Upper lobe of left lung (tissue), 6 donors: Measurements from ENCODE around the gene LYPD5. TPM values are rescaled to one million over a fixed set of nuclear protein-coding genes. Genes with fewer than 3 reads are reported as not detected.

Source experiments
- ATAC-seq, 2 donors: fragments of 200-7000 bp; cut with Tn5 transposase; one replicate each; pipeline ENCODE4 v1.9.1; 2022; ENCODE audit warnings: mild to moderate bottlenecking in 2 of 2, moderate library complexity in 2 of 2; ENCODE audit not compliant: low FRiP score in 2 of 2
- DNase-seq, 2 donors: peaks; one replicate each; pipeline ENCODE4 v3.0.0-alpha.2; 2019 to 2020
- H3K27ac ChIP-seq, 4 donors: fragments of 200-600 bp; sonication (generic); one replicate each; pipeline ENCODE4 v1.5.1; 2016 to 2019
- H3K27me3 ChIP-seq, 4 donors: fragments of 200-600 bp; sonication (generic); one replicate each; pipeline ENCODE4 v1.5.1; 2017 to 2019
- H3K36me3 ChIP-seq, 4 donors: fragments of 200-600 bp; sonication (generic); one replicate each; pipeline ENCODE4 v1.5.1; 2016 to 2019
- H3K4me1 ChIP-seq, 4 donors: fragments of 200-600 bp; sonication (generic); one replicate each; pipeline ENCODE4 v1.5.1; 2018 to 2019
- H3K4me3 ChIP-seq, 4 donors: fragments of 200-600 bp; sonication (generic); one replicate each; pipeline ENCODE4 v1.5.1; 2017 to 2019; ENCODE audit warnings: mild to moderate bottlenecking in 2 of 4, moderate library complexity in 1 of 4
- H3K9me3 ChIP-seq, 4 donors: fragments of 200-600 bp; sonication (generic); one replicate each; pipeline ENCODE4 v1.5.1; 2018 to 2019
- EP300 ChIP-seq, 4 donors: sonication (generic); formaldehyde crosslinking; IDR thresholded peaks; one replicate each; pipeline ENCODE4 v1.5.1; 2017; ENCODE audit warnings: antibody characterized with exemption in 4 of 4, control low read depth in 2 of 4
- POLR2A ChIP-seq, 4 donors: fragments of 450-650 bp; IDR thresholded peaks; one replicate each; pipeline ENCODE4 v1.5.1; 2016 to 2017; ENCODE audit warnings: antibody characterized with exemption in 4 of 4, mild to moderate bottlenecking in 2 of 4
- POLR2AphosphoS5 ChIP-seq, 2 donors: sonication (generic); formaldehyde crosslinking; IDR thresholded peaks; one replicate each; pipeline ENCODE4 v1.5.1; 2017; ENCODE audit warnings: antibody characterized with exemption in 2 of 2
- WGBS, 2 donors: methylation state at CpG; one replicate each; pipeline ENCODE4 v1.1.5; 2017 to 2018; 5-methylcytosine and 5-hydroxymethylcytosine counted together
- total RNA-seq, 6 donors: library from RNA; depleted of rRNA in 4 of 6; stranded (reverse); fragments of >200 nt in 4 of 6; gene quantifications; one replicate each; pipeline versions ENCODE4 v1.1.0 to v1.2.1, GENCODE V29; 2016 to 2021
- TF ChIP-seq, protein P1 (sequence below), 6 experiments: fragments of 450-650 bp in 4 of 6; fragments of 200-600 bp in 2 of 6; sonication (generic) in 2 of 6; IDR thresholded peaks; one replicate each; pipeline ENCODE4 v1.5.1; 2016 to 2019; ENCODE audit warnings: antibody characterized with exemption in 6 of 6
- donor health status: DM: no; HTN: no; CAD: no; lungs with moderate emphysema.
- donor health status: DM: no; HTN: yes; CAD: no; lungs with severe emphysema.

Gene LYPD5
- total RNA-seq, 6 donors from 2014 or later = 2.7 to 9.9 (median 6.0) TPM

DNA sequence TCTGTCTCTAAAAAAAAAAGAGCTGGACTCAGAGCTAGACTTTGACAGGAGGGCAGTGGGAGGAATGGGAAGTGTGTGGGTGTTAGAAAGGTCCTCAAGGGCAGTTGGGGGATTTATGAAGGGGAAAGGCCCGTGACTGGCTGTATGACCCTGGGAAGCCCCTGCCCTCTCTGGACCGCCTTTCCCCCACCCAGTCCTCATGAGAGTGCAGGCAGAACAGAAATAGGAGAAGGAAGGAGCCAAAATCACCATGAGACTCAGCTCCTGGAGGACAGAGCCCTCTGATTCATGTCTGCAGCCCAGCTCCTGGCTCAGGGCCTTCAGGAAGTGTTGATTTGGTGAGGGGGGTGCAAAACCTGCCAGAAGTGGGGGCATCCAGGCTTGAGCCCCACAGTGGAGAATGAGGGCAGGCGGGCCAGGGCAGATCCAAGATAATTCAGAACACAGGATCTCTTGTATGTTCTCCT, 38.7 kb downstream of the LYPD5 start:
- WGBS, 2 donors = 44 to 53% methylated on average over 2 to 3 of the region's 3 CpGs
- ATAC-seq = peak in 1 of 2 donors; percentile 19

DNA sequence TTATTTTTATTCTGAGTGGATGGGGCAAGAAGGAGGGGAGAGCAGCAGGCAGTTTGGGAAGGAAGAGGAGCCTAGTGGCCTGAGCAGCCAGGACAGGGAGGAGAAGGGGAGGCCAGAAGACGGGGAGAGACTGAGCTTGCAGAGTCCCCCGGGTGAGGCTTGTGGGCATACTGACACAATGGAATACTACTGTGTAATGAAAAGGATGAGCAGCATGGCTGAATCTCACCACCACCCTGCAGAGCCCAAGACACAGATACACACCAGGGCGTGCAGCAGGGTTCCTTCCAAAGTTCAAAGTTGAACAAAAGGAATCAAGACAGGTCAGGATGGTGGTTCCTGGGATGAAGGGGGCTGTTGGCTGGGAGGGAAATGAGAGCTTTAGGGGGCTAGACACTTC, 39.4 kb downstream of the LYPD5 start:
- Histone ChIP-seq H3K4me1 (peaks cover 5 to 26% (median 18%) of the 10 kb centered on the region in 4 donors), H3K9me3 (no peaks in the 10 kb centered on the region), H3K27ac (no peak overlapping the region), H3K27me3 (no peaks in the 10 kb centered on the region), H3K4me3 (no peak overlapping the region), H3K36me3 (no peaks in the 10 kb centered on the region)
- TF ChIP-seq, protein P1, sequence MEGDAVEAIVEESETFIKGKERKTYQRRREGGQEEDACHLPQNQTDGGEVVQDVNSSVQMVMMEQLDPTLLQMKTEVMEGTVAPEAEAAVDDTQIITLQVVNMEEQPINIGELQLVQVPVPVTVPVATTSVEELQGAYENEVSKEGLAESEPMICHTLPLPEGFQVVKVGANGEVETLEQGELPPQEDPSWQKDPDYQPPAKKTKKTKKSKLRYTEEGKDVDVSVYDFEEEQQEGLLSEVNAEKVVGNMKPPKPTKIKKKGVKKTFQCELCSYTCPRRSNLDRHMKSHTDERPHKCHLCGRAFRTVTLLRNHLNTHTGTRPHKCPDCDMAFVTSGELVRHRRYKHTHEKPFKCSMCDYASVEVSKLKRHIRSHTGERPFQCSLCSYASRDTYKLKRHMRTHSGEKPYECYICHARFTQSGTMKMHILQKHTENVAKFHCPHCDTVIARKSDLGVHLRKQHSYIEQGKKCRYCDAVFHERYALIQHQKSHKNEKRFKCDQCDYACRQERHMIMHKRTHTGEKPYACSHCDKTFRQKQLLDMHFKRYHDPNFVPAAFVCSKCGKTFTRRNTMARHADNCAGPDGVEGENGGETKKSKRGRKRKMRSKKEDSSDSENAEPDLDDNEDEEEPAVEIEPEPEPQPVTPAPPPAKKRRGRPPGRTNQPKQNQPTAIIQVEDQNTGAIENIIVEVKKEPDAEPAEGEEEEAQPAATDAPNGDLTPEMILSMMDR (IDR thresholded peaks at IDR 0.05) = no peak
- TF ChIP-seq POLR2AphosphoS5 (IDR thresholded peaks at IDR 0.05) = no peak
- no peak for TF ChIP-seq EP300 (IDR thresholded peaks at IDR 0.05)
- no peak for TF ChIP-seq POLR2A (IDR thresholded peaks at IDR 0.05)
- WGBS, 2 donors = 80 to 84% methylated on average over 3 of the region's 3 CpGs
- DNase-seq (no peak), ATAC-seq (no peak)

More for the DNA sequence above, 38.7 kb downstream of the LYPD5 start:
- no peaks in the 10 kb centered on the region for H3K9me3 ChIP-seq
- TF ChIP-seq EP300 (IDR thresholded peaks at IDR 0.05) (no peak), POLR2A (IDR thresholded peaks at IDR 0.05) (no peak), POLR2AphosphoS5 (IDR thresholded peaks at IDR 0.05) (no peak)
- TF ChIP-seq, protein P1 (IDR thresholded peaks at IDR 0.05) = no peak
- peaks cover 5 to 26% (median 20%) of the 10 kb centered on the region in 4 donors for H3K4me1 ChIP-seq
- DNase-seq = no peak
- H3K27me3 ChIP-seq = no peaks in the 10 kb centered on the region
- H3K27ac ChIP-seq = peak overlapping the region in 1 of 4 donors; percentile 26
- H3K36me3 ChIP-seq = no peaks in the 10 kb centered on the region
- H3K4me3 ChIP-seq = no peak overlapping the region

DNA sequence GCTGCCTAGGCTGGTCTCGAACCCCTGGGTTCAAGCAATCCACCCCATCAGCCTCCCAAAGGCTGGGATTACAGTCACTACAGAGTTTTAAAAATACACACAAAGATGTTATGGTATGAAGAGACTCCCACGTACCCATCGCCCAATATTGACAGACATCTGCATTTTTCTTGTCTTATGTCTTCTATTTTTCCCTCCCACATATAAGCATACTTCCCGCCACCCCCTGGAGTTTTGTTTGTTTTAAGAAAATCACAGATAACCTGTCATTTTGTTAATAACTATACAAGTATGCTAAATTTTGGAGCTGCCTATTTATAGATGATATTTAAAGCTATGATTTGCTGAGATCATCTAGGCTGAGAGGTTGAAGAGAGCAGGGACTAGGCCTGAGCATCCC, 41.3 kb downstream of the LYPD5 start:
- no peak for DNase-seq
- no peaks in the 10 kb centered on the region for H3K36me3 ChIP-seq
- H3K4me3 ChIP-seq = no peak overlapping the region
- no peak overlapping the region for H3K27ac ChIP-seq
- H3K4me1 ChIP-seq = peaks cover 1 to 16% (median 11%) of the 10 kb centered on the region in 4 donors
- no peaks in the 10 kb centered on the region for H3K9me3 ChIP-seq
- no peak for ATAC-seq
- 87% methylated on average over 4 of the region's 4 CpGs for WGBS, 2 donors
- no peak for TF ChIP-seq POLR2A (IDR thresholded peaks at IDR 0.05)
- no peak for TF ChIP-seq POLR2AphosphoS5 (IDR thresholded peaks at IDR 0.05)
- no peak for TF ChIP-seq EP300 (IDR thresholded peaks at IDR 0.05)
- H3K27me3 ChIP-seq = no peaks in the 10 kb centered on the region

DNA sequence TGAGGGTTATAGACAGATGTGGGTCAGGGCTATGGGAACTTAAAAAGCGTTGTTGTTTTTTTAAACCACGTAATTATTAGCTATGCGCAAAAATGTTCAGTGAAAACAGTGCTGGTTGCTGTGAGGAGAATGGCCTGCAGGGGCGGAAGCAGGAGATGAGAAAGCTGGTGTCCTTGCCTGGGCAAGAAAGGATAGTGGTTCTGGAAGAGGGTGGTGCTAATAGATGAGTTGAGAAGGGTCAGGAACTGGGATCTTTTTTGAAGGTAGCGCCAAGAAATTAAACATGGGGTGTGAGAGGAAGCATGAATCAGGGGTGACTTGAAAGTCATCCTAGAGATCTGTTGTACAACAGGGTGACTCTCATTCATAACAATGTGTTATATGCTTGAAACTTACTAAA, 42.7 kb downstream of the LYPD5 start:
- no peak for DNase-seq
- WGBS, 2 donors = 74 to 77% methylated on average over 5 of the region's 5 CpGs
- no peaks in the 10 kb centered on the region for H3K27me3 ChIP-seq
- TF ChIP-seq POLR2A (IDR thresholded peaks at IDR 0.05) (no peak), POLR2AphosphoS5 (IDR thresholded peaks at IDR 0.05) (no peak), EP300 (IDR thresholded peaks at IDR 0.05) (no peak)
- TF ChIP-seq, protein P1 (IDR thresholded peaks at IDR 0.05) = no peak
- no peaks in the 10 kb centered on the region for H3K9me3 ChIP-seq
- H3K27ac ChIP-seq = no peak overlapping the region
- no peak overlapping the region for H3K4me3 ChIP-seq
- no peaks in the 10 kb centered on the region for H3K36me3 ChIP-seq
- peaks cover 0 to 13% (median 9%) of the 10 kb centered on the region in 4 donors for H3K4me1 ChIP-seq
- ATAC-seq = no peak

DNA sequence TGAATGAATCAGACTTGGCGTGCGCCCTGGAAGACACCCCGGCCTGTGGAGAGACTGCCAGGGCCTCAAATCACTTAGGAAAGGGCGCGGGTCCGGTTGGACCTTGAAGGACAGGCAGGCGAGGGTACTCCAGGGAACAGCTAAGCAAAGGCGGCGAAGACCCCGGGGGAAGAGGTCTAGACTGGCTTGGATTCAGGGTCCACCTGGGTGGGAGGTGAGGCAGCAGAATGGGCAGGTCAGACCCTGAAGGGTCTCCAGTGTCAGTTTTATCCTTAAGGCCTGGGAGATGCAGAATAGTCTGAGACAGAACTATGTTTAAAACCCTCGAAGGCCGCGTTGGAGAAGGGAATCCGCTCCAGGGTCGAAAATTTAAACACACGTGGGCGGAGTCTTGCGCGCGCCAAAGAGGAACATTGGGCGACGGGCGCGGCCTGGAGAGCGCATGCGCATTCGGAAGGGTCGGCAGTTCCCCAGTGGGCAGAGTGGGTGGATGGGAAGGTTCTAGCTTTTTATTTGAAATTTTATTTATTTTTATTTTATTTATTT, 46.9 kb downstream of the LYPD5 start:
- Histone ChIP-seq H3K36me3 (peaks cover 0 to 9% (median 5%) of the 10 kb centered on the region in 4 donors), H3K27me3 (no peaks in the 10 kb centered on the region), H3K4me1 (peaks cover 23 to 42% (median 28%) of the 10 kb centered on the region in 4 donors), H3K27ac (peak overlapping the region; percentile 96 to 99 (median 98)), H3K4me3 (peak overlapping the region; percentile 62 to 81 (median 68)), H3K9me3 (no peaks in the 10 kb centered on the region)
- DNase-seq = peak; percentile 78 to 93
- peak; percentile 65 to 73 for ATAC-seq
- WGBS, 2 donors = 1 to 2% methylated on average over 25 to 28 of the region's 28 CpGs
- TF ChIP-seq, protein P1 (IDR thresholded peaks at IDR 0.05) = peak in 1 of 6 experiments; percentile 2
- TF ChIP-seq POLR2AphosphoS5 (IDR thresholded peaks at IDR 0.05) = no peak
- TF ChIP-seq POLR2A (IDR thresholded peaks at IDR 0.05) = no peak
- TF ChIP-seq EP300 (IDR thresholded peaks at IDR 0.05) = no peak
